ENCODE measurements around the gene LSAMP. TPM values are rescaled to one million over a fixed set of nuclear protein-coding genes. Genes with fewer than 3 reads are reported as not detected.

The LSAMP gene
- total RNA-seq, 1 donor from 2014 or later = 24.6 TPM

DNA sequence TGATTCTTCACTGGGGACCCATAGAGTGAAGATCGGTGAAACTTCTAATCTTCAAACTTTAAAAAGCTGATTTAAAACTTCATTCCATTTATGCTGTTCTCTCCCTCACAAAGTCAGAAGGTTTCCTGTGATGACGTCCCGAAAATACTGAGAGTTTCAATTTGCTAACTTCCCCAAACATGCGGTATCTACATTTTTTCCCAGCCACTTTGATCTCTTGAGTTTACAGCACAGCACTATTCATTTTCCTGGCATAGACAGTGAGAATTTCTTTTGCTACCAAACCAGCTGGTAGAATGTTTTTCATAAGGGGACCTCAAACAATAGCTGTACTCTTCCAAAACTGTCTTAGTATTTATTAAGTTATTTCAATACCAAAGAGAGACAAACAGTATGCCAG, 156.8 kb downstream of the LSAMP start:
- DNase-seq = no peak
- intact Hi-C loops (cut with DNase I) = no loop called here
- TF ChIP-seq CTCF (IDR thresholded peaks at IDR 0.05) = no peak
- no peaks in the 10 kb centered on the region for H3K36me3 ChIP-seq
- ATAC-seq = no peak
- no peaks in the 10 kb centered on the region for H3K4me1 ChIP-seq
- no peaks in the 10 kb centered on the region for H3K9me3 ChIP-seq
- H3K27me3 ChIP-seq = no peaks in the 10 kb centered on the region
- H3K27ac ChIP-seq = no peak overlapping the region
- H3K4me3 ChIP-seq = no peak overlapping the region

- Histone ChIP-seq H3K4me1 (no peaks in the 10 kb centered on the region), H3K9me3 (no peaks in the 10 kb centered on the region), H3K27ac (no peak overlapping the region), H3K27me3 (no peaks in the 10 kb centered on the region), H3K36me3 (no peaks in the 10 kb centered on the region), H3K4me3 (no peak overlapping the region)
- intact Hi-C loops (cut with DNase I) = no loop called here
- DNase-seq (no peak), ATAC-seq (no peak)
- no peak for TF ChIP-seq CTCF (IDR thresholded peaks at IDR 0.05)
Observed at GRCh38 chr3:116285781-116286421, 159.4 kb downstream of the LSAMP start.

GRCh38 chr3:116281313-116282143, 163.8 kb downstream of the LSAMP start:
- Histone ChIP-seq H3K36me3 (no peaks in the 10 kb centered on the region), H3K4me3 (no peak overlapping the region), H3K9me3 (no peaks in the 10 kb centered on the region), H3K27me3 (no peaks in the 10 kb centered on the region), H3K4me1 (no peaks in the 10 kb centered on the region), H3K27ac (no peak overlapping the region)
- no peak for TF ChIP-seq CTCF (IDR thresholded peaks at IDR 0.05)
- intact Hi-C loops (cut with DNase I) = no loop called here
- DNase-seq (no peak), ATAC-seq (no peak)

- no peaks in the 10 kb centered on the region for H3K9me3 ChIP-seq
- ATAC-seq = no peak
- no peak overlapping the region for H3K27ac ChIP-seq
- no peak for DNase-seq
- no peak for TF ChIP-seq CTCF (IDR thresholded peaks at IDR 0.05)
- no peak overlapping the region for H3K4me3 ChIP-seq
- no peaks in the 10 kb centered on the region for H3K27me3 ChIP-seq
- no peaks in the 10 kb centered on the region for H3K4me1 ChIP-seq
- intact Hi-C loops (cut with DNase I) = no loop called here
- no peaks in the 10 kb centered on the region for H3K36me3 ChIP-seq
Observed at GRCh38 chr3:116280130-116280740, 165.1 kb downstream of the LSAMP start.

- H3K9me3 ChIP-seq = no peaks in the 10 kb centered on the region
- no peak for DNase-seq
- no peak overlapping the region for H3K4me3 ChIP-seq
- intact Hi-C loops (cut with DNase I) = no loop called here
- H3K27me3 ChIP-seq = no peaks in the 10 kb centered on the region
- H3K4me1 ChIP-seq = no peaks in the 10 kb centered on the region
- no peak overlapping the region for H3K27ac ChIP-seq
- no peak for TF ChIP-seq CTCF (IDR thresholded peaks at IDR 0.05)
- H3K36me3 ChIP-seq = no peaks in the 10 kb centered on the region
- ATAC-seq = no peak
Observed at GRCh38 chr3:116276675-116277074, 168.6 kb downstream of the LSAMP start.

All from upper lobe of right lung (tissue), 1 donor.